Activated CD4-positive, alpha-beta T cell treated with anti-CD3 and anti-CD28 coated beads for 48 hours (primary cell): ENCODE results near the gene OSBPL3.

Experiments
- DNase-seq: peaks from one replicate; pipeline ENCODE4 v3.0.0-alpha.2; 2020

The OSBPL3 gene

GRCh38 chr7:24784277-24784676 lies 195.7 kb downstream of the OSBPL3 start:
- DNase-seq: no peak

- DNase-seq: no peak
Measured at GRCh38 chr7:24783698-24784097, 196.3 kb downstream of the OSBPL3 start.

- DNase-seq: no peak
Measured at GRCh38 chr7:24781106-24781505, 198.9 kb downstream of the OSBPL3 start.

DNA sequence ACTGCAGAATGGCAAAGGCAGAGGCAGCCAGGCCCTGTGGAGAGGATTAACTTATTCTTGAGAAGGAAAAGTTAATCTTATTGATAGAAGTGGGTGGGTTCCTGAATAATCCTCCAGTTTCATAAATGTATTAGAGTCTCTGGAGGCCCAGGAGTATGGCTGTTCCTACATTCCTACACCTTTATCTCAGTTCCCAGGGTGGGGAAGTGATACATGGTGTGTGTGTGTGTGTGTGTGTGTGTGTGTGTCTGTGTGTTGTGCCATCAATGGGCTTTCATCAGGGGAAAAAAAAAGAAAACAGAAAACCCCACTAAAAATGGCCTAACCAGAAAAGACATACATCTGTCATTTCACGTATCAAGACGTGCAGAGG lies 200.7 kb downstream of the OSBPL3 start:
- no peak for DNase-seq

DNA sequence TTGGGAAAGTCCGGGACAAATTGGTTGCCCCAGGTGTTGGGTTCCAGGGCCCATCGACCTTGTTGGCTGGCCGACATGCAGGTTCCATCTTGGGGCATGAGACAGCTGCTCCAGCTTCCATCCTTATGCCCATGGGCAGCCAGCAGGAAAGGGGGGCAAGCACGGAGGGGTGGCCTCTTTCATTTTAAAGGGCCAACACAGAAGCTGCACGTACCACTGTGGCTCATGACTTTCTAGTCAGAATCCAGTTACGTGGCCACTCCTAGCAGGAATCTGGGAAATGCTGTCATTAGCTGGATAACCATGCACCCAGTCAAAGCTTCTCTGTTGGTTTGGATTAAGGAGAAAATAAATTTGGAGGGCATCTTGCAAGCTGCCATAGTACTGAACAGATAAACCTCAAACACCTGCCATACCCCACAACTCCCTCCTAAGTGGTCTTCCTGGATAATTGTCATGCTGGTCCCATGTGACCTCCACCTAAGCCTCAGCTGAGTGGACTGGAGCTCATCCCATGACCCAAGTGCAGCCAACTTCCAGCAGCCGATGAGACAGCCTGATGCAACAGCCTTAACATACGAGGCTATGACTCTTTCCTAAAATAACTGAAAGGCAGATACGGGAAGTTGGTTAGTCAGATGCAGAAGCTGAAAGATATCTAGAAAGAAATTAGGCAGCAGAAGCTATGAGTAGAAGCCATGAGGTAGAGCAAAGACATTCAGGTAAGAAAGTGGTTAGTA lies 201.3 kb downstream of the OSBPL3 start:
- DNase-seq: peak; percentile 25

GRCh38 chr7:24777806-24778205 lies 202.2 kb downstream of the OSBPL3 start:
- DNase-seq: no peak

GRCh38 chr7:24773646-24774045 lies 206.3 kb downstream of the OSBPL3 start:
- DNase-seq: no peak

- no peak for DNase-seq
Measured at GRCh38 chr7:24769851-24770250, 210.1 kb downstream of the OSBPL3 start.

GRCh38 chr7:24769014-24769830 lies 210.8 kb downstream of the OSBPL3 start:
- no peak for DNase-seq

- no peak for DNase-seq
Measured at GRCh38 chr7:24767878-24768569, 212.0 kb downstream of the OSBPL3 start.

GRCh38 chr7:24764972-24765744 lies 214.8 kb downstream of the OSBPL3 start:
- DNase-seq: no peak

GRCh38 chr7:24764011-24764410 lies 216.0 kb downstream of the OSBPL3 start:
- no peak for DNase-seq

DNA sequence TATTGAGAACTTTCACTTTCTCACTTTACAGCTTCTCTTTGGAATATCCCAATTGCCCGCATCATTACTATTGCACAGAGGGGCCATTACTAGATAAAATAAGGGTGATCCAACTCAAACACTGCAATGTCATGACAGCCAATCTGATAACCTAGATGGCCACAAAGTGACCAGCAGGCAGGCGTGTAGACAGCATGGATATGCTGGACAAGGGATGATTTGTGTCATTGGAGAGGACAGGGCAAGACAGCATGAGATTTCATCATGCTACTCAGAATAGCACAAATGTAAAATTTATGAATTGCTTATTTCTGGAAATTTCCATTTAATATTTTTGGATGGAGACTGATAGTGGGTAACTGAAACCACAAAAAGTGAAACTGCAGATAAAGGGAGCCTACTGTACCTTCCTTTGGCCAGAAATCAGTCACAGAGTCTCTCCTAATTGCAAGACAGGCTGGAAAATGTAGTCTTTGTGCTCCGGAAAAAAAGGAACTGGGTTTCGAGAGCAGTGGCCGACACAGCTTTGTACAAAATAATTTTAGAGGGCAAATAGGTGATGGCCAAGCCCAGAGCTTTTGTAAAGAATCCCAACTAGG lies 216.6 kb downstream of the OSBPL3 start:
- no peak for DNase-seq

GRCh38 chr7:24762771-24763170 lies 217.2 kb downstream of the OSBPL3 start:
- DNase-seq: no peak

DNA sequence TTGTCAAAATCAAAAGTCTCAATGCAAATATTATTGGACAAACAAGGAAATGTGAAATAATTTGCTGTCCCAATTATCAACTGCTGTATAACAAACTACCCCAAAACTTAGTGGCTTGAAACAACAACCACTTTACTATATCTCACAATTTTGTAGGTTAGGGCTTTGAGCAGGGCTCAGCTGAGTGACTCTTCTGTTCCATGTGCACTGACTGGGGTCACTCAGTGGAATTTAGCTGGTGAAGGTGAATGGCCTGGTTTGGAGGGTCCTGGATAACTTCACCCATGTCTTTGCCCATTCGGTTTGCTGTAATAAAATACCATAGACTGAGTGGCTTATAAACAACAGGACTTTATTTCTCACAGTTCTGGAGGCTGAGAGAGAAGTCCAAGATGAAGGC lies 219.0 kb downstream of the OSBPL3 start:
- no peak for DNase-seq

DNA sequence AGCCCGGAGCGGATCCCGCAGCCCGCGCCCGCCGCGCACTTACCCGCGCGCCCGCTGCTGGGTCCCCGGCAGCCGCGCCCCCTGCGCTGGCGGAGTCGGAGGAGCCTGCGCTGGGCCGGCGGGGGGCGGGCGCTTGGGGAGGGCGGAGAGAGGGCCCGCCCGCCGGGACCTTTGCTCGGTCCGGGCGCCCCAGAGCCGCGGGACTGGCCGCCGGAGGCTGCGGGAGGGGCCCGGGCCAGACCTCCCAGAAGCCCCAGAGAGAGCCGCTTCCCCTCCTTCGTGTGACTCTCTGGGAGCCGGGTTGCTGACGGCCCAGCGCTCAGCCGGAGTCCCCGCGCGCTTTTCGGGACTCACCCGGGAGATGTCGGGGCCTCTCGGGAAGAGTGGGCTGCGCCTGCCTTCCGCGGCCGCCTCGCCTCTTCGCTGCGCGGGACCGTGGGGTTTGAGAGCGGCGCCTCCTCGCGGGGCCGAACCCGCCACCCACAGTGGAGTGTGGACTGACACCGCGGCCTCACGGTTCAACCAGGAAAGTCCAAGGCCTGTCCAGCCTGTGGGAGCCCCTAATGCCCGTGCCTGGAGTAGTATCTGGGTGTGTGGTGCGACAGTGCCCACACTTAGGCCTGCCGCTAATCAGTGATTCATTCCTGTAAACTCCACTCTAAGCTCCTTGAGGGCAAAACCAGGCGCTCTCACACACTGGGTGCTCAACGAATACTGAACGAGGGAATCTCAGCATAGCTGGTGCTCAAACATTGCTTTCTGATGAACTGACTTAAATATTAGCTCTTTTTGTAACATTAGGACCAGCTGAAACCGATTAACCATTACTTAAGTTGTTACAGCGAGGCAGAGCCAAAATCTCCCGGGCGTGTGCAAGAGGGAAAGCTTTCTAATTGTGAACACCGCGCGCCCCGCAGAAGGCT lies 222.4 kb downstream of the OSBPL3 start, which contains the start of gene GSDME:
Gene GSDME, minus strand, starts transcription at position 112 of the 923 bp plus-strand sequence. CDS start 7,690 bp downstream, outside the sequence.
- DNase-seq: peak; percentile 48

DNA sequence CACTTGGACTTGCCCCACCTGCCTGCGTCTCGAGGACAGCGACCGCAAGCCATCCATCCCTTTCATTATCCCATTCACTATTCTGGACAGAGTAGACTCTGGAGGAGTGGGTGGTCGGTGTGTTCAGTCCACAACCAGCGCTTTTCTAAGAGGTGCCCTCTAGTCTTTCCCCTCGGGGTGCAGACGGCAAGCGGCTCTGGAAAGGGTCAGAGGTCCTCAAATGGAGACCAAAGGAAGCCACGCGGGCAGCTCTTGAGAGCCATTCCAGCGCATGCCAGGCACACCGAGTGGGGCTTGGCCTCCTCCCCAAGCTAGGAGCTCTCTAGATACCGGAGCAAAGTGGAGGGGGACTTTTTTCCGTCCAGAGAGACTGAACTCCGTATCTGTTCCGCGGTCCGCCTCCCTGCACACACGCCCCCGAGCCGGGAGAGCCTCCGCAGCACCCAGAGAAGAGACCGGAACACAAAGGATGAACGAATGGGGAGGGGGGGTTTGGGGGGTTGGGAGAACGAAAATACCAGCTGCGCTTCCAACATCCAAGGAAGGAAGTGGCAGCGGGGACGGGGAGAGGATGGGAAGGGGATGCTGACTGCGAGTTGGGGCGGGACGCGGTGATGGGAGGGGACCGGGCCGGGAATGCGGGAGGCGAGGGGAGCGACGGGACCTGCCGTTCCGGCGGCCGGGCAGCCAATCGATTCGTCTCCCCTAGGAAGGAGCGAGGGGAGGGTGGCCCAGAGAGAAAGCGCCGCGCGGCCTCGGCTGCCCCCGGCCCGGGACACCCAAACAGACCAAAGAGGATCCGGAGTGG lies 223.2 kb downstream of the OSBPL3 start:
- DNase-seq: peak; percentile 31

- DNase-seq: peak; percentile 22
Measured at GRCh38 chr7:24755541-24756407, 224.2 kb downstream of the OSBPL3 start.

- DNase-seq: no peak
Measured at GRCh38 chr7:24754906-24755506, 225.0 kb downstream of the OSBPL3 start.
